Thoracic aorta (tissue), 2 donors: ENCODE measurements around the gene TPPP2. TPM values are rescaled to one million over a fixed set of nuclear protein-coding genes. Genes with fewer than 3 reads are reported as not detected.
A peak's percentile ranks its signal among the peaks of the same experiment; 100 is the strongest.
"Not testable (repeated sequence)": the region's sequence is repeated elsewhere in the genome, so short reads cannot be mapped to it uniquely, and the experiment has no call there.

Experiments used
- ATAC-seq: fragments of 150-250 bp; one replicate; pipeline ENCODE4 v1.8.0; 2017; ENCODE audit warnings: low read depth; ENCODE audit not compliant: insufficient number of reproducible peaks, low FRiP score
- DNase-seq: peaks from one replicate; pipeline ENCODE4 v3.0.0-alpha.2; 2020; ENCODE audit warnings: low spot score
- H3K27ac ChIP-seq, 2 donors: fragments of 200-600 bp; sonication (generic); 1 replicate in 1 of 2; 2 replicates in 1 of 2; pipeline ENCODE4 v1.5.1; 2016; ENCODE audit warnings: mild to moderate bottlenecking in 2 of 2, moderate library complexity in 2 of 2
- H3K27me3 ChIP-seq: fragments of 200-600 bp; sonication (generic); replicated peaks from 2 replicates; pipeline ENCODE4 v1.6.0; 2016; ENCODE audit warnings: mild to moderate bottlenecking; ENCODE audit not compliant: insufficient read depth
- H3K36me3 ChIP-seq: fragments of 200-600 bp; sonication (generic); one replicate; pipeline ENCODE4 v1.5.1; 2016
- H3K4me1 ChIP-seq, 2 donors: fragments of 200-600 bp; sonication (generic); 1 replicate in 1 of 2; 2 replicates in 1 of 2; pipeline versions ENCODE4 v1.5.1 to v1.6.0; 2016; ENCODE audit warnings: low read depth in 2 of 2, mild to moderate bottlenecking in 1 of 2; ENCODE audit not compliant: control insufficient read depth in 1 of 2
- H3K4me3 ChIP-seq: fragments of 200-600 bp; sonication (generic); 2 replicates; pipeline ENCODE4 v1.5.1; 2016; ENCODE audit warnings: mild to moderate bottlenecking
- H3K9me3 ChIP-seq: fragments of 200-600 bp; sonication (generic); 2 replicates; pipeline ENCODE4 v1.5.1; 2016
- CTCF ChIP-seq: fragments of 200-600 bp; sonication (generic); IDR thresholded peaks from one replicate; pipeline ENCODE4 v1.5.1; 2019; ENCODE audit warnings: antibody characterized with exemption
- total RNA-seq, 2 donors: library from RNA; depleted of rRNA; stranded (reverse); fragments of >200 nt; gene quantifications; one replicate each; pipeline versions ENCODE4 v1.1.0 to v1.2.3, GENCODE V29; 2016

The TPPP2 gene
- not detected for total RNA-seq

GRCh38 chr14:21029917-21030316, at the start of gene TPPP2:
TPPP2 (plus strand) TSS chr14:21030217; CDS start chr14:21030582, 365 bp downstream.
- H3K36me3 ChIP-seq: no peaks in the 10 kb centered on the region
- no peak within 1 kb of the TSS for H3K4me3 ChIP-seq
- DNase-seq (no peak), ATAC-seq (no peak)
- no peak for TF ChIP-seq CTCF
- peaks cover 11 to 15% of the 10 kb centered on the region in 2 donors for H3K4me1 ChIP-seq
- no peaks in the 10 kb centered on the region for H3K9me3 ChIP-seq
- H3K27me3 ChIP-seq: no peaks in the 10 kb centered on the region
- H3K27ac ChIP-seq: no peak within 1 kb of the TSS

GRCh38 chr14:20980906-20981305, 49.1 kb upstream of the TPPP2 start:
- DNase-seq (no peak), ATAC-seq (no peak)
- TF ChIP-seq CTCF: no peak
- Histone ChIP-seq H3K27me3 (no peaks in the 10 kb centered on the region), H3K4me3 (no peak overlapping the region), H3K36me3 (no peaks in the 10 kb centered on the region), H3K4me1 (peaks cover 0 to under 1% of the 10 kb centered on the region in 2 donors), H3K27ac (no peak overlapping the region), H3K9me3 (no peaks in the 10 kb centered on the region)

- Histone ChIP-seq H3K36me3 (no peaks in the 10 kb centered on the region), H3K27ac (no peak overlapping the region), H3K27me3 (no peaks in the 10 kb centered on the region), H3K4me3 (no peak overlapping the region), H3K9me3 (no peaks in the 10 kb centered on the region), H3K4me1 (peaks cover 13 to 18% of the 10 kb centered on the region in 2 donors)
- no peak for ATAC-seq
- DNase-seq: no peak
- TF ChIP-seq CTCF: no peak
These were observed 47.2 kb upstream of the TPPP2 start for GRCh38 chr14:20982646-20983369.

- H3K36me3 ChIP-seq, H3K9me3 ChIP-seq, ATAC-seq, H3K27me3 ChIP-seq, DNase-seq, H3K4me3 ChIP-seq, H3K27ac ChIP-seq: not testable (repeated sequence)
- H3K4me1 ChIP-seq: peaks cover 24 to 38% of the 10 kb centered on the region in 2 donors
These were observed 44.4 kb upstream of the TPPP2 start for GRCh38 chr14:20985650-20986049.

GRCh38 chr14:20986811-20987210, 43.2 kb upstream of the TPPP2 start:
- H3K4me3 ChIP-seq: peak overlapping the region; percentile 28
- peaks cover 2% of the 10 kb centered on the region for H3K36me3 ChIP-seq
- no peaks in the 10 kb centered on the region for H3K27me3 ChIP-seq
- DNase-seq (no peak), ATAC-seq (peak; percentile 91)
- H3K9me3 ChIP-seq: no peaks in the 10 kb centered on the region
- H3K27ac ChIP-seq: peak overlapping the region; percentile 56 to 88
- TF ChIP-seq CTCF: no peak
- H3K4me1 ChIP-seq: peaks cover 34 to 49% of the 10 kb centered on the region in 2 donors
